Activated T-cell treated with anti-CD3 and anti-CD28 coated beads, Interleukin-2, amount 50 U/mL, for 4 hours (primary cell): Measurements from ENCODE around the gene WWOX. TPM values are rescaled to one million over a fixed set of nuclear protein-coding genes. Genes with fewer than 3 reads are reported as not detected.
A peak's percentile ranks its signal among the peaks of the same experiment; 100 is the strongest.

Source experiments
- ATAC-seq, 2 donors: fragments of 200-7000 bp; cut with Tn5 transposase; one replicate each; pipeline ENCODE4 v1.10.0; 2021
- DNase-seq: peaks from one replicate; pipeline ENCODE4 v3.0.0-alpha.2; 2020
- H3K27me3 Mint-ChIP-seq: one replicate; pipeline ENCODE4 v1.8.0; 2021; ENCODE audit warnings: low read depth, mixed read lengths
- H3K36me3 Mint-ChIP-seq: one replicate; pipeline ENCODE4 v1.8.0; 2022; ENCODE audit warnings: mixed read lengths; ENCODE audit not compliant: insufficient read depth
- H3K4me1 Mint-ChIP-seq: one replicate; pipeline ENCODE4 v1.8.0; 2021; ENCODE audit warnings: low read depth, mixed read lengths
- H3K4me3 Mint-ChIP-seq: one replicate; pipeline ENCODE4 v1.8.0; 2021; ENCODE audit warnings: mild to moderate bottlenecking, moderate library complexity, mixed read lengths
- H3K9me3 Mint-ChIP-seq: one replicate; pipeline ENCODE4 v1.8.0; 2021; ENCODE audit warnings: mixed read lengths
- total RNA-seq, 3 donors: library from RNA; stranded (reverse); gene quantifications; one replicate each; pipeline ENCODE4 v1.2.1, GENCODE V29; 2021

Gene WWOX
- total RNA-seq, 3 donors from 2014 or later: 13.9 to 19.1 (median 18.9) TPM

GRCh38 chr16:78094998-78095397, 4.5 kb upstream of the WWOX start:
- Mint-ChIP-seq H3K36me3 (no peaks in the 10 kb centered on the region), H3K4me1 (peaks cover 7% of the 10 kb centered on the region), H3K27me3 (peaks cover 20% of the 10 kb centered on the region), H3K9me3 (no peaks in the 10 kb centered on the region), H3K4me3 (no peak overlapping the region)
- ATAC-seq: no peak
- DNase-seq: no peak

DNA sequence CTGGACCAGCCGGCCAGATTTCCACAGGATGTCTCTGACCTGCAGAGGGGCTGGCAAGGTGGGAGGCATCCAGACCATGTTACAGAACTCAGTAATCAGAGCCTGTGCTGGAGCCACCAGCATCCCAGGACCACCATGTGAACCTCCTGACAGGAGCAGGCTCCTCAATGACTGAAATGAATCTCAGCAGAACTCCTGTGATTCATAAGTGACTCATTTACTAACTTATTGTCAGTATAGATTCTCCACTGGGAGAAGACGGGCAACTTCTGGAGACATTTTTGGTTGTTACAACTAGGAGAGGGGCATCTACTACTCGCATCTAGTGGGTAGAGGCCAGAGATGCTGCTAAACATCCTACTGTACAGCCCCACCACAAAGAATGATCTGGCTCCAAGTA, 3.1 kb upstream of the WWOX start:
- H3K36me3 Mint-ChIP-seq: no peaks in the 10 kb centered on the region
- H3K4me1 Mint-ChIP-seq: peaks cover 16% of the 10 kb centered on the region
- H3K9me3 Mint-ChIP-seq: no peaks in the 10 kb centered on the region
- H3K4me3 Mint-ChIP-seq: no peak overlapping the region
- DNase-seq (no peak), ATAC-seq (no peak)
- H3K27me3 Mint-ChIP-seq: peaks cover 20% of the 10 kb centered on the region

GRCh38 chr16:78097548-78097947, 1.9 kb upstream of the WWOX start:
- Mint-ChIP-seq H3K36me3 (no peaks in the 10 kb centered on the region), H3K4me1 (peaks cover 22% of the 10 kb centered on the region), H3K4me3 (no peak overlapping the region), H3K27me3 (peaks cover 20% of the 10 kb centered on the region), H3K9me3 (no peaks in the 10 kb centered on the region)
- DNase-seq (no peak), ATAC-seq (no peak)

DNA sequence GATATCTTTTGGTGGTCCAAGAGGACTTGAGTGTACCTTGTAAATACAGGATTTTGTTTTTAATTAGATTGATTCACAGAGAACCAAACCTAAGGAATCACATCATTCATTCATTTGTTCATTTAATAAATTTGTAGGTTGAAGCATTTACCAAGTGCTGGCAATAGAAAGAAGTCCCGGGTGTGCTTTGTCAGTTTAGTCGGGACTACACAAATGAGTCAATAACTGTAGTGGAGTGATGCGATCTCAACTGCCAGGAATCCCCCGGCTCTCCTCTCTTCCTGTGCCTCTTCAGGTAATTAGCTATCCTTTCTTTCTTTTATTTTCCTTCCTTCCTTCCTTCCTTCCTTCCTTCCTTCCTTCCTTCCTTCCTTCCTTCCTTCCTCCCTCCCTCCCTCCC, 1.4 kb upstream of the WWOX start:
- no peak overlapping the region for H3K4me3 Mint-ChIP-seq
- H3K27me3 Mint-ChIP-seq: peaks cover 18% of the 10 kb centered on the region
- no peaks in the 10 kb centered on the region for H3K9me3 Mint-ChIP-seq
- no peak for DNase-seq
- no peaks in the 10 kb centered on the region for H3K36me3 Mint-ChIP-seq
- H3K4me1 Mint-ChIP-seq: peaks cover 23% of the 10 kb centered on the region
- no peak for ATAC-seq

- H3K9me3 Mint-ChIP-seq: no peaks in the 10 kb centered on the region
- no peak for DNase-seq
- ATAC-seq: no peak
Observed at GRCh38 chr16:78098595-78099270, 721 bp upstream of the WWOX start.

DNA sequence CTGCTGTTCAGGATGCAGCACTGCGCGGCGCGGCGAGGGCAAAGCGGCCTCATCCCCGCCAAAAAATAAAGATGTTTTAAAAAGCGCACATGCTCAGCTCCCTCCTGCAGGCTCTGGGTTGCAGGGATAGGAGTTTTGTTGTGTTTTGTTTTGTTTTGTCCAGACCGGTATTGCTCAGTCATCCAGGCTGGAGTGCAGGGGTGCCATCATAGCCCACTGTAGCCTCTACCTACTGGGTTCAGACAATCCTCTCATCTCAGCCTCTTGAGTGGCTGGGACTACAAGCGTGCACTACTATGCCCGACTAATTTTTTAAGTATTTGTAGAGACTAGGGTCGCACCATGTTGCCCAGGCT, 636 bp downstream of the WWOX start:
- peaks cover 5% of the 10 kb centered on the region for H3K27me3 Mint-ChIP-seq
- no peaks in the 10 kb centered on the region for H3K36me3 Mint-ChIP-seq
- H3K9me3 Mint-ChIP-seq: no peaks in the 10 kb centered on the region
- peaks cover 23% of the 10 kb centered on the region for H3K4me1 Mint-ChIP-seq
- peak overlapping the region; percentile 89 for H3K4me3 Mint-ChIP-seq
- DNase-seq: no peak
- peak; percentile 36 to 38 for ATAC-seq

More at GRCh38 chr16:78098595-78099270, 721 bp upstream of the WWOX start:
- H3K36me3 Mint-ChIP-seq: no peaks in the 10 kb centered on the region
- peaks cover 13% of the 10 kb centered on the region for H3K27me3 Mint-ChIP-seq
- peaks cover 23% of the 10 kb centered on the region for H3K4me1 Mint-ChIP-seq
- peak overlapping the region; percentile 89 for H3K4me3 Mint-ChIP-seq

GRCh38 chr16:78102122-78102660, 2.7 kb downstream of the WWOX start:
- Mint-ChIP-seq H3K9me3 (no peaks in the 10 kb centered on the region), H3K4me3 (no peak overlapping the region), H3K27me3 (no peaks in the 10 kb centered on the region), H3K4me1 (peaks cover 23% of the 10 kb centered on the region), H3K36me3 (no peaks in the 10 kb centered on the region)
- ATAC-seq (no peak), DNase-seq (no peak)

GRCh38 chr16:78102865-78103264, 3.4 kb downstream of the WWOX start:
- ATAC-seq: no peak
- Mint-ChIP-seq H3K4me3 (no peak overlapping the region), H3K4me1 (peaks cover 23% of the 10 kb centered on the region), H3K27me3 (no peaks in the 10 kb centered on the region), H3K9me3 (no peaks in the 10 kb centered on the region), H3K36me3 (no peaks in the 10 kb centered on the region)
- DNase-seq: no peak

GRCh38 chr16:78105517-78105916, 6.1 kb downstream of the WWOX start:
- peaks cover 10% of the 10 kb centered on the region for H3K4me1 Mint-ChIP-seq
- H3K9me3 Mint-ChIP-seq: no peaks in the 10 kb centered on the region
- DNase-seq: no peak
- ATAC-seq: no peak
- H3K27me3 Mint-ChIP-seq: no peaks in the 10 kb centered on the region
- peaks cover 12% of the 10 kb centered on the region for H3K36me3 Mint-ChIP-seq
- no peak overlapping the region for H3K4me3 Mint-ChIP-seq

DNA sequence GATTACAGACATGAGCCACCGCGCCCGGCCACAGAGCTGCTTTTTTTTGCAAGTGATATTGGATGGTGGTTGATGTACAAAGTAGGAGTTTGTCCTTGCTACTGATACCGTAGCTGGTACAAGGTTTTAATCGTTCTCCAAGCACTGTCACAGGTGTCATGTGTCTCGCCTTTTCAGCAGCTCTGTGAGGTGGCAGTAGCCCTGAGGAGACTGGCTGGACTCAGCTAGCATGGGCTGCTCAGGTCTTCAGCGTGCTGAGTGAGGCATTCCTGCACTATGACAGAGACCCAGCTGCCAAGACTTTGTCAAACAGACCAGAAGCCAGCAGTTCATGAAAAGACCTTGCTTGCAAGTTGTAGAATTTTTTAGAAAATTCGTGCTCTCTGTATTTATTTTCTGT, 7.2 kb downstream of the WWOX start:
- H3K36me3 Mint-ChIP-seq: peaks cover 12% of the 10 kb centered on the region
- H3K4me3 Mint-ChIP-seq: no peak overlapping the region
- H3K4me1 Mint-ChIP-seq: peaks cover 4% of the 10 kb centered on the region
- ATAC-seq (no peak), DNase-seq (no peak)
- H3K27me3 Mint-ChIP-seq: no peaks in the 10 kb centered on the region
- H3K9me3 Mint-ChIP-seq: no peaks in the 10 kb centered on the region

DNA sequence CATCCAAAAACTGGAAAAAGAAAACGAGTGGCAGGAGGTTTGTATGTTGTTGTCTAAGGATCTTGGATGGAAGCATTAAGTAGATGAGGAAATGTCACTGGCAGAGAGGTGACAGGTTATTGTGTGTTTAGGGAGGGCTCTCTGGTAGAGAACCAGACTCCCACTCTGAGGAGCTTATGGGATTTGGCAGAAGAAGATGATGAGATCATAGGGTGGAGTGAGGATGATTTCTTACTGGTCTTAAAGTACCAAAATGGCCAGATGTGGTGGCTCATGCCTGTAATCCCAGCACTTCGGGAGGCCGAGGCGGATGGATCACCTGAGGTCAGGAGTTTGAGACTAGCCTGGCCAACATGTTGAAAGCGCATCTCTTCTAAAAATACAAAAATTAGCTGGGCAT, 9.0 kb downstream of the WWOX start:
- Mint-ChIP-seq H3K9me3 (no peaks in the 10 kb centered on the region), H3K27me3 (no peaks in the 10 kb centered on the region), H3K36me3 (peaks cover 21% of the 10 kb centered on the region), H3K4me1 (no peaks in the 10 kb centered on the region), H3K4me3 (no peak overlapping the region)
- DNase-seq: no peak
- ATAC-seq: no peak

DNA sequence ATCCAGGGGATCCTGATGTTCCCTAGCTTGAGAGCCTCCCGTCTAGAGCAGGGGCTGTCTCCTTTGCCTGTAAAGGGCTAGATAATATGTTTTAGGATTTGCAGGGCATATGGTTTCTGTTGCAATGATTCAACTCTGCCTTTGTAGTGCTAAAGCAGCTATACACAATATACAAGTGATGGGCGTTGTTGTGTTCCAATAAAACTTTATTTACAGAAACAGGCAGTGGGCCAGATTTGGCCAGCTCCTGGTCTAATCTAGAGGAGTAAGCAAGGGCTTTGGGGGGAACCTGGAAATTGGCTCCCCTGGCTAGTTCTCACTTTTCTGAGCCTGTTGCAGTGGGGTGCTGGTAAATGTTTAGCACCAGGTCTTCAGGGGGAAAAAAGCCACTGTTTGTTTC, 13.8 kb downstream of the WWOX start:
- Mint-ChIP-seq H3K27me3 (no peaks in the 10 kb centered on the region), H3K9me3 (no peaks in the 10 kb centered on the region), H3K36me3 (peaks cover 31% of the 10 kb centered on the region), H3K4me3 (no peak overlapping the region), H3K4me1 (no peaks in the 10 kb centered on the region)
- ATAC-seq (no peak), DNase-seq (no peak)

GRCh38 chr16:78115659-78116058, 16.2 kb downstream of the WWOX start:
- H3K4me3 Mint-ChIP-seq: no peak overlapping the region
- ATAC-seq: no peak
- DNase-seq: no peak
- H3K36me3 Mint-ChIP-seq: peaks cover 21% of the 10 kb centered on the region
- no peaks in the 10 kb centered on the region for H3K9me3 Mint-ChIP-seq
- no peaks in the 10 kb centered on the region for H3K27me3 Mint-ChIP-seq
- H3K4me1 Mint-ChIP-seq: no peaks in the 10 kb centered on the region

DNA sequence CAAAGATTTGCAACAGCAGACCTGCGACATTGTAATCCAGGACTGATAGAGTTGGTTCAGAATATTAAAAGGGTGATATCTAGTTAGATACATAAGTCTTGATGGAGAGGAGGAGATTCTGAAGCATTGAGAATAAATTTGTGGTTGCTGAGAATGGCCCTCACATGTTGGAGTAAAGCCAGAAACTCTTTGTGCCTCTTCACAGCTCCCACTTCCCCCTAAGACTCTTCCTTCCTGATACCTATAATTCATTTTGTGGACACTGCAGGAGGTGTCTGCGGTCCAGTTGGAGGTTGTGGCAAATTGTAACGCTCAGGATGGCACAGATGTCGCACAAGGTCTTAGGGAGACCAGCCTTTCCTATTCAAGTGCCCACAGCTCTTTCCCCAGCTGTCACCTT, 17.5 kb downstream of the WWOX start:
- no peaks in the 10 kb centered on the region for H3K9me3 Mint-ChIP-seq
- peaks cover 18% of the 10 kb centered on the region for H3K36me3 Mint-ChIP-seq
- no peak overlapping the region for H3K4me3 Mint-ChIP-seq
- no peaks in the 10 kb centered on the region for H3K4me1 Mint-ChIP-seq
- H3K27me3 Mint-ChIP-seq: no peaks in the 10 kb centered on the region
- ATAC-seq: no peak
- no peak for DNase-seq

DNA sequence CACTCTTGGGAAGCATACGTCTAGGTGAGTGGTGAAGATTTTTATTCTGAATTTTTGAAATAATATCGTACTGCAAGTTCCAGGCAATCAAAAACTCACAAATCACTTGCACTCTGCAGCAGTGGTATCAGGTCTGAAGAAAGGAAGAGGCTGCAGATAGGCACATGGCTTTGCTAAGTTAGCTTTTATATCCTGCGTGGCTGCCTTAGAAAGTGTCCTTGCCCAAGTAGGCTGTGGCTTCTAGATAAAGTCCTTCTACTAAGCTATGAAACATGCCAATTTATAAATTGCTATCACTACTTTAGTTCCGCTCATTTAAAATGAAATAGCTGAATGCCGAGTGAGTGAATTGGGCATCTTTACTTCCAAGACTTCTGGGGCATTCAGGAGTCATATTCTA, 17.9 kb downstream of the WWOX start:
- Mint-ChIP-seq H3K9me3 (no peaks in the 10 kb centered on the region), H3K4me1 (no peaks in the 10 kb centered on the region), H3K36me3 (peaks cover 16% of the 10 kb centered on the region), H3K27me3 (no peaks in the 10 kb centered on the region), H3K4me3 (no peak overlapping the region)
- ATAC-seq (no peak), DNase-seq (no peak)
